GM03348 (cell line): Measurements from ENCODE around the gene CYP3A4.
"Not testable (repeated sequence)": the region's sequence is repeated elsewhere in the genome, so short reads cannot be mapped to it uniquely, and the experiment has no call there.

Source experiments
- DNase-seq: peaks from one replicate; pipeline ENCODE4 v3.0.0; 2012; ENCODE audit warnings: low spot score

Gene CYP3A4

GRCh38 chr7:99784007-99784406, at the start of gene CYP3A4:
Gene CYP3A4, minus strand, starts transcription at chr7:99784184. Its CDS starts 103 bp downstream, at chr7:99784081.
- no peak for DNase-seq

- no peak for DNase-seq
Observed at GRCh38 chr7:99833289-99833877, 49.4 kb upstream of the CYP3A4 start.

GRCh38 chr7:99831595-99831994, 47.6 kb upstream of the CYP3A4 start:
- DNase-seq = no peak

- DNase-seq = no peak
Observed at GRCh38 chr7:99829524-99830160, 45.7 kb upstream of the CYP3A4 start.

GRCh38 chr7:99828811-99829210, 44.8 kb upstream of the CYP3A4 start:
- no peak for DNase-seq

GRCh38 chr7:99827040-99827778, 43.2 kb upstream of the CYP3A4 start:
- no peak for DNase-seq

GRCh38 chr7:99825873-99826272, 41.9 kb upstream of the CYP3A4 start:
- no peak for DNase-seq

GRCh38 chr7:99825452-99825851, 41.5 kb upstream of the CYP3A4 start:
- DNase-seq = no peak

GRCh38 chr7:99824091-99824490, 40.1 kb upstream of the CYP3A4 start:
- DNase-seq = no peak

- DNase-seq = no peak
Observed at GRCh38 chr7:99822731-99823718, 39.0 kb upstream of the CYP3A4 start.

- no peak for DNase-seq
Observed at GRCh38 chr7:99820408-99821027, 36.5 kb upstream of the CYP3A4 start.

- DNase-seq = no peak
Observed at GRCh38 chr7:99808766-99809165, 24.8 kb upstream of the CYP3A4 start.

GRCh38 chr7:99806839-99807478, 23.0 kb upstream of the CYP3A4 start:
- DNase-seq = no peak

- DNase-seq = no peak
Observed at GRCh38 chr7:99805641-99806040, 21.7 kb upstream of the CYP3A4 start.

GRCh38 chr7:99803118-99803517, 19.1 kb upstream of the CYP3A4 start:
- DNase-seq = not testable (repeated sequence)

- not testable (repeated sequence) for DNase-seq
Observed at GRCh38 chr7:99801407-99801806, 17.4 kb upstream of the CYP3A4 start.

GRCh38 chr7:99798972-99799371, 15.0 kb upstream of the CYP3A4 start:
- no peak for DNase-seq

- not testable (repeated sequence) for DNase-seq
Observed at GRCh38 chr7:99795864-99796263, 11.9 kb upstream of the CYP3A4 start.

- DNase-seq = no peak
Observed at GRCh38 chr7:99794585-99795502, 10.9 kb upstream of the CYP3A4 start.

GRCh38 chr7:99793443-99793842, 9.5 kb upstream of the CYP3A4 start:
- DNase-seq = no peak
